OCI-LY3 (cell line): Measurements from ENCODE around the gene NRP2.

Experiments used
- H2AFZ ChIP-seq: fragments of 200-600, 300-600 bp; shearing (Covaris generic); 2 replicates; pipeline ENCODE4 v1.6.0; 2014; ENCODE audit warnings: antibody characterized with exemption, low read depth, low read length
- H3K27ac ChIP-seq: fragments of 200-600, 300-600 bp; sonication (generic); 2 replicates; pipeline ENCODE4 v1.5.1; 2014; ENCODE audit warnings: mild to moderate bottlenecking, low read length, moderate library complexity, mixed read lengths
- H3K27me3 ChIP-seq: fragments of 200-600, 300-600 bp; sonication (generic); 2 replicates; pipeline ENCODE4 v1.6.1; 2014; ENCODE audit warnings: low read depth, low read length, mixed read lengths
- H3K36me3 ChIP-seq: fragments of 200-600, 300-600 bp; sonication (generic); replicated peaks from 2 replicates; pipeline ENCODE3; 2014; ENCODE audit warnings: low read depth, low read length, mixed read lengths
- H3K4me1 ChIP-seq: fragments of 300-600, 200-600 bp; sonication (generic); 2 replicates; pipeline ENCODE4 v1.6.1; 2014; ENCODE audit warnings: low read length, mixed read lengths
- H3K4me2 ChIP-seq: fragments of 200-600, 300-600 bp; sonication (generic); 2 replicates; pipeline ENCODE4 v1.6.1; 2014; ENCODE audit warnings: low read length, mixed read lengths
- H3K4me3 ChIP-seq: fragments of 300-600, 200-600 bp; sonication (generic); 2 replicates; pipeline ENCODE4 v1.5.1; 2014; ENCODE audit warnings: antibody characterized with exemption, mild to moderate bottlenecking, low read length, moderate library complexity
- H3K79me2 ChIP-seq: fragments of 300-600, 200-600 bp; shearing (Covaris generic); 2 replicates; pipeline ENCODE4 v1.6.1; 2014; ENCODE audit warnings: mild to moderate bottlenecking, low read length, mixed read lengths
- H3K9ac ChIP-seq: fragments of 300-600, 200-600 bp; shearing (Covaris generic); 2 replicates; pipeline ENCODE4 v1.6.0; 2014; ENCODE audit warnings: mild to moderate bottlenecking, low read length, moderate library complexity
- H3K9me3 ChIP-seq: fragments of 200-600, 300-600 bp; shearing (Covaris generic); 2 replicates; pipeline ENCODE4 v1.6.1; 2014; ENCODE audit warnings: low read length, mixed read lengths; ENCODE audit not compliant: insufficient read depth
- H4K20me1 ChIP-seq: fragments of 200-600, 300-600 bp; sonication (generic); 2 replicates; pipeline ENCODE4 v1.6.1; 2016; ENCODE audit warnings: low read length, mixed read lengths; ENCODE audit not compliant: insufficient read depth
- CTCF ChIP-seq: fragments of 200-600, 300-600 bp; sonication (generic); IDR thresholded peaks from 2 replicates; pipeline ENCODE4 v1.5.1; 2014; ENCODE audit warnings: antibody characterized with exemption, low read length, low read depth
- EZH2phosphoT487 ChIP-seq: fragments of 200-600 bp; shearing (Covaris generic); IDR thresholded peaks from 2 replicates; pipeline ENCODE4 v1.6.1; 2018; ENCODE audit warnings: antibody characterized with exemption, mixed run types, low read depth

Gene NRP2

GRCh38 chr2:205656461-205656860, 25.8 kb upstream of the NRP2 start:
- Histone ChIP-seq H4K20me1 (no peaks in the 10 kb centered on the region), H3K9me3 (no peaks in the 10 kb centered on the region), H3K27me3 (peaks cover 32% of the 10 kb centered on the region; the same call in 1 of the 2 replicates), H3K27ac (no peak overlapping the region), H2AFZ (no peak overlapping the region), H3K4me3 (no peak overlapping the region), H3K9ac (no peak overlapping the region), H3K4me2 (no peak overlapping the region), H3K4me1 (no peaks in the 10 kb centered on the region), H3K36me3 (no peaks in the 10 kb centered on the region), H3K79me2 (no peaks in the 10 kb centered on the region)
- TF ChIP-seq EZH2phosphoT487 (no peak), CTCF (no peak)

- Histone ChIP-seq H2AFZ (no peak overlapping the region), H3K4me1 (no peaks in the 10 kb centered on the region), H3K4me3 (no peak overlapping the region), H3K27me3 (peaks cover 37% of the 10 kb centered on the region; the same call in 1 of the 2 replicates), H3K4me2 (no peak overlapping the region), H3K36me3 (no peaks in the 10 kb centered on the region), H3K9me3 (no peaks in the 10 kb centered on the region), H3K27ac (no peak overlapping the region), H3K79me2 (no peaks in the 10 kb centered on the region), H4K20me1 (no peaks in the 10 kb centered on the region), H3K9ac (no peak overlapping the region)
- TF ChIP-seq CTCF: no peak
- no peak for TF ChIP-seq EZH2phosphoT487
Measured at GRCh38 chr2:205656941-205657340, 25.4 kb upstream of the NRP2 start.

GRCh38 chr2:205657579-205657978, 24.7 kb upstream of the NRP2 start:
- H3K27me3 ChIP-seq: peaks cover 43% of the 10 kb centered on the region; the same call in 1 of the 2 replicates
- H3K79me2 ChIP-seq: no peaks in the 10 kb centered on the region
- no peaks in the 10 kb centered on the region for H3K4me1 ChIP-seq
- H4K20me1 ChIP-seq: no peaks in the 10 kb centered on the region
- no peak overlapping the region for H3K4me3 ChIP-seq
- H3K9me3 ChIP-seq: no peaks in the 10 kb centered on the region
- no peak overlapping the region for H2AFZ ChIP-seq
- TF ChIP-seq CTCF: no peak
- no peak overlapping the region for H3K27ac ChIP-seq
- no peaks in the 10 kb centered on the region for H3K36me3 ChIP-seq
- H3K9ac ChIP-seq: no peak overlapping the region
- H3K4me2 ChIP-seq: no peak overlapping the region

- H3K4me1 ChIP-seq: no peaks in the 10 kb centered on the region
- no peak overlapping the region for H3K4me3 ChIP-seq
- no peaks in the 10 kb centered on the region for H3K9me3 ChIP-seq
- no peaks in the 10 kb centered on the region for H3K79me2 ChIP-seq
- TF ChIP-seq EZH2phosphoT487: no peak
- no peak for TF ChIP-seq CTCF
- no peaks in the 10 kb centered on the region for H4K20me1 ChIP-seq
- H3K9ac ChIP-seq: no peak overlapping the region
- no peak overlapping the region for H2AFZ ChIP-seq
- no peak overlapping the region for H3K4me2 ChIP-seq
- peaks cover 44% of the 10 kb centered on the region; the same call in 1 of the 2 replicates for H3K27me3 ChIP-seq
- no peak overlapping the region for H3K27ac ChIP-seq
- H3K36me3 ChIP-seq: no peaks in the 10 kb centered on the region
Measured at GRCh38 chr2:205658068-205658467, 24.2 kb upstream of the NRP2 start.
